Measurements from ENCODE around the gene ADAM23.

Gene ADAM23

GRCh38 chr2:206431439-206431838, 11.9 kb upstream of the ADAM23 start:
- no peak overlapping the region for H3K4me3 ChIP-seq (replicated peaks; ENCODE audit: low read depth, low read length)
- no peak for TF ChIP-seq CTCF (IDR thresholded peaks at IDR 0.05; ENCODE audit: low read depth, low read length, missing control alignments)
- DNase-seq (ENCODE audit: extremely low read depth, low read depth) = no peak

GRCh38 chr2:206432193-206433082, 10.9 kb upstream of the ADAM23 start:
- DNase-seq (ENCODE audit: extremely low read depth, low read depth) = no peak
- H3K4me3 ChIP-seq (replicated peaks; ENCODE audit: low read depth, low read length) = no peak overlapping the region
- TF ChIP-seq CTCF (IDR thresholded peaks at IDR 0.05; ENCODE audit: low read depth, low read length, missing control alignments) = no peak

GRCh38 chr2:206433190-206433589, 10.1 kb upstream of the ADAM23 start:
- H3K4me3 ChIP-seq (replicated peaks; ENCODE audit: low read depth, low read length) = no peak overlapping the region
- TF ChIP-seq CTCF (IDR thresholded peaks at IDR 0.05; ENCODE audit: low read depth, low read length, missing control alignments) = no peak
- DNase-seq (ENCODE audit: extremely low read depth, low read depth) = no peak

- no peak for TF ChIP-seq CTCF (IDR thresholded peaks at IDR 0.05; ENCODE audit: low read depth, low read length, missing control alignments)
- no peak for DNase-seq (ENCODE audit: extremely low read depth, low read depth)
- no peak overlapping the region for H3K4me3 ChIP-seq (replicated peaks; ENCODE audit: low read depth, low read length)
Observed at GRCh38 chr2:206433686-206434085, 9.6 kb upstream of the ADAM23 start.

- TF ChIP-seq CTCF (IDR thresholded peaks at IDR 0.05; ENCODE audit: low read depth, low read length, missing control alignments) = no peak
Observed at GRCh38 chr2:206435742-206436141, 7.6 kb upstream of the ADAM23 start.

GRCh38 chr2:206438196-206438724, 5.1 kb upstream of the ADAM23 start:
- no peak for TF ChIP-seq CTCF (IDR thresholded peaks at IDR 0.05; ENCODE audit: low read depth, low read length, missing control alignments)
- DNase-seq (ENCODE audit: extremely low read depth, low read depth) = no peak
- no peak overlapping the region for H3K4me3 ChIP-seq (replicated peaks; ENCODE audit: low read depth, low read length)

More at GRCh38 chr2:206435742-206436141, 7.6 kb upstream of the ADAM23 start:
- H3K4me3 ChIP-seq (replicated peaks; ENCODE audit: low read depth, low read length) = no peak overlapping the region
- no peak for DNase-seq (ENCODE audit: extremely low read depth, low read depth)

All from HFF-Myc (cell line).